ENCODE results near the gene CCDC28B.

CCDC28B gene

GRCh38 chr1:32223683-32224082 lies 23.3 kb downstream of the CCDC28B start:
- Mint-ChIP-seq H3K9me3 (no peaks in the 10 kb centered on the region), H3K27ac (peak overlapping the region; percentile 91), H3K27me3 (no peaks in the 10 kb centered on the region), H3K36me3 (ENCODE audit: low read depth) (peaks cover 45% of the 10 kb centered on the region), H3K4me3 (peak overlapping the region; percentile 93), H3K4me1 (peaks cover 41% of the 10 kb centered on the region)
- no peak for DNase-seq
- no peak for ATAC-seq

GRCh38 chr1:32224285-32224684 lies 23.9 kb downstream of the CCDC28B start:
- peaks cover 51% of the 10 kb centered on the region for H3K36me3 Mint-ChIP-seq (ENCODE audit: low read depth)
- no peaks in the 10 kb centered on the region for H3K9me3 Mint-ChIP-seq
- DNase-seq: no peak
- peak overlapping the region; percentile 91 for H3K27ac Mint-ChIP-seq
- ATAC-seq: no peak
- peaks cover 41% of the 10 kb centered on the region for H3K4me1 Mint-ChIP-seq
- H3K4me3 Mint-ChIP-seq: peak overlapping the region; percentile 93
- no peaks in the 10 kb centered on the region for H3K27me3 Mint-ChIP-seq

GRCh38 chr1:32228771-32229170 lies 28.4 kb downstream of the CCDC28B start:
- H3K4me1 Mint-ChIP-seq: peaks cover 15% of the 10 kb centered on the region
- H3K27ac Mint-ChIP-seq: no peak overlapping the region
- H3K9me3 Mint-ChIP-seq: no peaks in the 10 kb centered on the region
- no peak for ATAC-seq
- no peak for DNase-seq
- peaks cover 43% of the 10 kb centered on the region for H3K36me3 Mint-ChIP-seq (ENCODE audit: low read depth)
- H3K4me3 Mint-ChIP-seq: no peak overlapping the region
- no peaks in the 10 kb centered on the region for H3K27me3 Mint-ChIP-seq

- Mint-ChIP-seq H3K27ac (no peak overlapping the region), H3K4me1 (no peaks in the 10 kb centered on the region), H3K36me3 (ENCODE audit: low read depth) (peaks cover 27% of the 10 kb centered on the region), H3K27me3 (no peaks in the 10 kb centered on the region), H3K4me3 (no peak overlapping the region), H3K9me3 (no peaks in the 10 kb centered on the region)
- no peak for DNase-seq
- ATAC-seq: no peak
These were observed 31.5 kb downstream of the CCDC28B start for GRCh38 chr1:32231843-32232432.

- Mint-ChIP-seq H3K27me3 (no peaks in the 10 kb centered on the region), H3K4me1 (no peaks in the 10 kb centered on the region), H3K9me3 (no peaks in the 10 kb centered on the region), H3K4me3 (no peak overlapping the region), H3K27ac (no peak overlapping the region), H3K36me3 (ENCODE audit: low read depth) (peaks cover 21% of the 10 kb centered on the region)
- ATAC-seq (no peak), DNase-seq (no peak)
These were observed 32.3 kb downstream of the CCDC28B start for GRCh38 chr1:32232558-32233304.

- Mint-ChIP-seq H3K4me1 (no peaks in the 10 kb centered on the region), H3K9me3 (no peaks in the 10 kb centered on the region), H3K27me3 (no peaks in the 10 kb centered on the region), H3K27ac (no peak overlapping the region), H3K4me3 (no peak overlapping the region), H3K36me3 (ENCODE audit: low read depth) (peaks cover 5% of the 10 kb centered on the region)
- ATAC-seq (no peak), DNase-seq (no peak)
These were observed 34.4 kb downstream of the CCDC28B start for GRCh38 chr1:32234792-32235191.

- no peak overlapping the region for H3K4me3 Mint-ChIP-seq
- no peak overlapping the region for H3K27ac Mint-ChIP-seq
- no peaks in the 10 kb centered on the region for H3K9me3 Mint-ChIP-seq
- ATAC-seq: no peak
- no peaks in the 10 kb centered on the region for H3K36me3 Mint-ChIP-seq (ENCODE audit: low read depth)
- no peaks in the 10 kb centered on the region for H3K27me3 Mint-ChIP-seq
- DNase-seq: no peak
- H3K4me1 Mint-ChIP-seq: peaks cover 23% of the 10 kb centered on the region
These were observed 38.9 kb downstream of the CCDC28B start for GRCh38 chr1:32239337-32239736.

- Mint-ChIP-seq H3K27me3 (no peaks in the 10 kb centered on the region), H3K27ac (no peak overlapping the region), H3K4me3 (peak overlapping the region; percentile 78), H3K36me3 (ENCODE audit: low read depth) (no peaks in the 10 kb centered on the region), H3K9me3 (no peaks in the 10 kb centered on the region), H3K4me1 (peaks cover 23% of the 10 kb centered on the region)
- DNase-seq (no peak), ATAC-seq (no peak)
These were observed 39.4 kb downstream of the CCDC28B start for GRCh38 chr1:32239790-32240139.

GRCh38 chr1:32240140-32240951 lies 40.0 kb downstream of the CCDC28B start:
- H3K27me3 Mint-ChIP-seq: no peaks in the 10 kb centered on the region
- H3K4me1 Mint-ChIP-seq: peaks cover 23% of the 10 kb centered on the region
- ATAC-seq (peak; percentile 55), DNase-seq (peak; percentile 60)
- H3K9me3 Mint-ChIP-seq: no peaks in the 10 kb centered on the region
- H3K4me3 Mint-ChIP-seq: peak overlapping the region; percentile 78
- no peaks in the 10 kb centered on the region for H3K36me3 Mint-ChIP-seq (ENCODE audit: low read depth)
- H3K27ac Mint-ChIP-seq: peak overlapping the region; percentile 60

GRCh38 chr1:32241001-32241763 lies 40.8 kb downstream of the CCDC28B start:
- DNase-seq (peak; percentile 55), ATAC-seq (peak; percentile 69)
- H3K9me3 Mint-ChIP-seq: no peaks in the 10 kb centered on the region
- H3K4me1 Mint-ChIP-seq: peaks cover 23% of the 10 kb centered on the region
- H3K36me3 Mint-ChIP-seq (ENCODE audit: low read depth): no peaks in the 10 kb centered on the region
- H3K27me3 Mint-ChIP-seq: no peaks in the 10 kb centered on the region
- peak overlapping the region; percentile 60 for H3K27ac Mint-ChIP-seq
- H3K4me3 Mint-ChIP-seq: peak overlapping the region; percentile 78

GRCh38 chr1:32242341-32242851 lies 42.0 kb downstream of the CCDC28B start:
- Mint-ChIP-seq H3K36me3 (ENCODE audit: low read depth) (no peaks in the 10 kb centered on the region), H3K27ac (no peak overlapping the region), H3K4me1 (peaks cover 30% of the 10 kb centered on the region), H3K27me3 (no peaks in the 10 kb centered on the region), H3K4me3 (no peak overlapping the region), H3K9me3 (no peaks in the 10 kb centered on the region)
- DNase-seq (no peak), ATAC-seq (no peak)

GRCh38 chr1:32246888-32247273 lies 46.5 kb downstream of the CCDC28B start, which contains the start of gene FAM167B:
Gene FAM167B, plus strand, starts transcription at chr1:32247222. Its CDS starts 200 bp downstream, at chr1:32247422.
- H3K9me3 Mint-ChIP-seq: no peaks in the 10 kb centered on the region
- peak within 1 kb of the TSS; percentile 65 for H3K4me3 Mint-ChIP-seq
- DNase-seq (no peak), ATAC-seq (no peak)
- H3K27me3 Mint-ChIP-seq: no peaks in the 10 kb centered on the region
- H3K27ac Mint-ChIP-seq: peak within 1 kb of the TSS; percentile 96
- peaks cover 55% of the 10 kb centered on the region for H3K4me1 Mint-ChIP-seq
- H3K36me3 Mint-ChIP-seq (ENCODE audit: low read depth): peaks cover 4% of the 10 kb centered on the region

- Mint-ChIP-seq H3K4me1 (peaks cover 57% of the 10 kb centered on the region), H3K4me3 (no peak overlapping the region)
- ATAC-seq: no peak
These were observed 47.1 kb downstream of the CCDC28B start for GRCh38 chr1:32247452-32247851.

More at GRCh38 chr1:32247452-32247851, 47.1 kb downstream of the CCDC28B start:
- H3K27me3 Mint-ChIP-seq: no peaks in the 10 kb centered on the region
- H3K27ac Mint-ChIP-seq: peak overlapping the region; percentile 96
- H3K36me3 Mint-ChIP-seq (ENCODE audit: low read depth): peaks cover 8% of the 10 kb centered on the region
- H3K9me3 Mint-ChIP-seq: no peaks in the 10 kb centered on the region
- DNase-seq: no peak

Measured in activated naive CD8-positive, alpha-beta T cell treated with anti-CD3 and anti-CD28 coated beads, Interleukin-2, amount 50 U/mL, for 24 hours (primary cell).